Measurements from ENCODE around the gene ARHGAP42.

GRCh38 chr11:100817620-100818019 is 130.5 kb downstream of the ARHGAP42 start:
- TF ChIP-seq CTCF (IDR thresholded peaks at IDR 0.05), result no peak
- no peak for TF ChIP-seq POLR2A (IDR thresholded peaks at IDR 0.05)

All from adrenal gland (tissue), 5 donors.